H1 (cell line): Measurements from ENCODE around the gene FAM13C. TPM values are rescaled to one million over a fixed set of nuclear protein-coding genes. Genes with fewer than 3 reads are reported as not detected.

Source experiments
- CTCF ChIA-PET: fragments of 300-600 bp; sonication (Branson Sonifier 250); formaldehyde crosslinking; loops from one replicate; lab custom pipeline; 2021; ENCODE audit not compliant: partially characterized antibody; lab: Charles Lee
- POLR2A ChIA-PET: fragments of 300-600 bp; sonication (Branson Sonifier 250); formaldehyde crosslinking; loops from one replicate; lab custom pipeline; 2021; ENCODE audit warnings: inconsistent platforms; ENCODE audit not compliant: partially characterized antibody; lab: Charles Lee
- DNase-seq, 2 experiments: peaks; one replicate each; pipeline versions ENCODE4 v3.0.0 to v3.0.0-alpha.2; 2010 to 2022; ENCODE audit warnings: low spot score in 2 of 2, low read depth in 1 of 2, mixed read lengths in 1 of 2
- FAIRE-seq: peaks from 2 replicates; lab custom pipeline; 2011; peaks lifted over from hg19 to GRCh38; lab: Jason Lieb, UNC
- H2AFZ ChIP-seq: 2 replicates; pipeline ENCODE4 v1.8.1; 2012; ENCODE audit warnings: low read length, inconsistent platforms
- H2AK5ac ChIP-seq: 2 replicates; pipeline ENCODE4 v1.6.1; 2013; ENCODE audit warnings: low read depth, low read length
- H2BK120ac ChIP-seq: replicated peaks from 2 replicates; pipeline ENCODE3; 2013; ENCODE audit warnings: low read depth, low read length, inconsistent platforms
- H2BK12ac ChIP-seq: 2 replicates; pipeline ENCODE4 v1.6.1; 2013; ENCODE audit warnings: low read depth, low read length
- H2BK15ac ChIP-seq: 2 replicates; pipeline ENCODE4 v1.6.1; 2013; ENCODE audit warnings: low read length
- H2BK20ac ChIP-seq: 2 replicates; pipeline ENCODE4 v1.6.1; 2013; ENCODE audit warnings: low read length
- H2BK5ac ChIP-seq: 2 replicates; pipeline ENCODE4 v1.6.1; 2013; ENCODE audit warnings: low read depth, low read length
- H3K14ac ChIP-seq: 2 replicates; pipeline ENCODE4 v1.6.1; 2013; ENCODE audit warnings: inconsistent platforms; ENCODE audit not compliant: insufficient read length
- H3K18ac ChIP-seq: 2 replicates; pipeline ENCODE4 v1.6.1; 2013; ENCODE audit warnings: low read length; ENCODE audit errors: extremely low read depth
- H3K23ac ChIP-seq: 2 replicates; pipeline ENCODE4 v1.6.1; 2013; ENCODE audit warnings: inconsistent platforms; ENCODE audit not compliant: insufficient read length
- H3K23me2 ChIP-seq: 2 replicates; pipeline ENCODE4 v1.6.1; 2013; ENCODE audit warnings: low read depth, low read length
- H3K27ac ChIP-seq: 2 replicates; pipeline ENCODE4 v1.6.1; 2011; ENCODE audit warnings: low read depth, low read length, inconsistent platforms
- H3K27me3 ChIP-seq, 4 experiments: replicated peaks in 1 of 4; 1 replicate in 1 of 4; 2 replicates in 3 of 4; pipeline versions ENCODE4 v1.6.1 to v1.8.1; 2011 to 2013; ENCODE audit warnings: low read length in 3 of 4, mild to moderate bottlenecking in 3 of 4, inconsistent platforms in 2 of 4, mixed read lengths in 2 of 4, moderate library complexity in 1 of 4; ENCODE audit not compliant: control insufficient read depth in 3 of 4, insufficient read depth in 3 of 4; ENCODE audit errors: extremely low read depth in 1 of 4
- H3K36me3 ChIP-seq, 4 experiments: 2 replicates each; pipeline versions ENCODE4 v1.6.1 to v1.8.1; 2011 to 2013; ENCODE audit warnings: mild to moderate bottlenecking in 4 of 4, low read length in 3 of 4, moderate library complexity in 2 of 4, control low read depth in 1 of 4, inconsistent platforms in 1 of 4; ENCODE audit not compliant: insufficient read depth in 4 of 4, control insufficient read depth in 2 of 4
- H3K4ac ChIP-seq: replicated peaks from 2 replicates; pipeline ENCODE3; 2013; ENCODE audit warnings: low read length, low read depth, mixed read lengths, inconsistent platforms; ENCODE audit not compliant: insufficient read length
- H3K4me1 ChIP-seq, 4 experiments: replicated peaks in 1 of 4; 1 replicate in 1 of 4; 2 replicates in 3 of 4; pipeline versions ENCODE4 v1.6.1 to v1.8.1; 2011 to 2013; ENCODE audit warnings: low read length in 3 of 4, inconsistent platforms in 2 of 4, mixed read lengths in 1 of 4; ENCODE audit not compliant: insufficient read depth in 4 of 4, control insufficient read depth in 3 of 4
- H3K4me2 ChIP-seq, 2 experiments: 2 replicates each; pipeline versions ENCODE4 v1.6.1 to v1.8.1; 2011 to 2013; ENCODE audit warnings: low read depth in 2 of 2, low read length in 2 of 2, control low read depth in 1 of 2, inconsistent platforms in 1 of 2, mild to moderate bottlenecking in 1 of 2; ENCODE audit not compliant: insufficient read depth in 1 of 2
- H3K4me3 ChIP-seq, 4 experiments: fragments of 200-600, 300-600 bp in 1 of 4; sonication (generic), shearing (Covaris generic), sonication (Bioruptor Twin) in 1 of 4; 2 replicates each; pipeline versions ENCODE4 v1.5.1 to v1.8.1; 2011 to 2016; ENCODE audit warnings: low read length in 4 of 4, low read depth in 3 of 4, control low read depth in 2 of 4, inconsistent platforms in 2 of 4, mild to moderate bottlenecking in 2 of 4, mixed read lengths in 1 of 4, moderate library complexity in 1 of 4; ENCODE audit not compliant: insufficient read depth in 2 of 4; ENCODE audit errors: extremely low read depth in 1 of 4
- H3K56ac ChIP-seq: replicated peaks from 2 replicates; pipeline ENCODE3; 2013; ENCODE audit warnings: low read depth, mild to moderate bottlenecking, mixed read lengths, low read length, inconsistent platforms; ENCODE audit not compliant: insufficient read length
- H3K79me1 ChIP-seq: 2 replicates; pipeline ENCODE4 v1.6.1; 2013; ENCODE audit warnings: low read depth, low read length, control low read depth
- H3K79me2 ChIP-seq, 2 experiments: 2 replicates each; pipeline versions ENCODE4 v1.6.1 to v1.8.1; 2012 to 2013; ENCODE audit warnings: low read length in 2 of 2, mild to moderate bottlenecking in 2 of 2, inconsistent platforms in 1 of 2; ENCODE audit not compliant: insufficient read depth in 2 of 2, control insufficient read depth in 1 of 2
- H3K9ac ChIP-seq, 4 experiments: replicated peaks in 1 of 4; 1 replicate in 1 of 4; 2 replicates in 3 of 4; pipeline versions ENCODE4 v1.6.1 to v1.8.1; 2011 to 2013; ENCODE audit warnings: low read depth in 3 of 4, low read length in 3 of 4, control low read depth in 2 of 4, mild to moderate bottlenecking in 2 of 4, moderate library complexity in 2 of 4, inconsistent platforms in 1 of 4; ENCODE audit errors: extremely low read depth in 1 of 4
- H3K9me3 ChIP-seq, 2 experiments: 2 replicates each; pipeline versions ENCODE4 v1.6.1 to v1.8.1; 2012 to 2013; ENCODE audit warnings: mild to moderate bottlenecking in 2 of 2, moderate library complexity in 2 of 2, control low read depth in 1 of 2, inconsistent platforms in 1 of 2, low read depth in 1 of 2, low read length in 1 of 2, mixed read lengths in 1 of 2; ENCODE audit not compliant: insufficient read depth in 2 of 2
- H4K20me1 ChIP-seq, 2 experiments: replicated peaks in 1 of 2; 2 replicates each; pipeline versions ENCODE3 to v1.8.1; 2011 to 2013; ENCODE audit warnings: inconsistent platforms in 2 of 2, low read length in 2 of 2, mild to moderate bottlenecking in 1 of 2; ENCODE audit not compliant: insufficient read depth in 2 of 2, control insufficient read depth in 1 of 2
- H4K5ac ChIP-seq: 2 replicates; pipeline ENCODE4 v1.6.1; 2013; ENCODE audit warnings: low read length, low read depth, mixed read lengths, inconsistent platforms; ENCODE audit not compliant: insufficient read length
- H4K8ac ChIP-seq: 2 replicates; pipeline ENCODE4 v1.8.0; 2013; ENCODE audit warnings: mild to moderate bottlenecking, moderate library complexity, low read length, inconsistent platforms; ENCODE audit not compliant: insufficient read depth; ENCODE audit errors: extremely low read depth
- H4K91ac ChIP-seq: replicated peaks from 2 replicates; pipeline ENCODE3; 2013; ENCODE audit warnings: low read length, mixed read lengths, inconsistent platforms; ENCODE audit not compliant: insufficient read length
- SIX5 ChIP-seq: IDR thresholded peaks from 2 replicates; pipeline ENCODE4 v1.6.1; 2011; ENCODE audit warnings: mild to moderate bottlenecking, low read depth, low read length
- WGBS, 2 experiments: shearing (Covaris generic) in 1 of 2; methylation state at CpG; one replicate each; pipeline versions ENCODE4 v1.1.6 to v1.1.7; 2013 to 2015; ENCODE audit warnings: low lambda C conversion rate in 2 of 2, mixed read lengths in 2 of 2, inconsistent platforms in 1 of 2, low coverage in 1 of 2, missing lambda C conversion rate in 1 of 2; ENCODE audit not compliant: insufficient replicate concordance in 2 of 2, insufficient coverage in 1 of 2, insufficient read length in 1 of 2; ENCODE audit errors: extremely low coverage in 1 of 2, missing lambda C conversion rate in 1 of 2; 5-methylcytosine and 5-hydroxymethylcytosine counted together
- polyA plus RNA-seq, 7 experiments: library from polyadenylated mRNA; depleted of rRNA in 3 of 7; stranded (reverse) in 5 of 7; unstranded in 2 of 7; fragments of >200 nt in 5 of 7; fragments of 200-250 nt in 2 of 7; gene quantifications; 1 replicate in 5 of 7; 2 replicates in 1 of 7; 4 replicates in 1 of 7; pipeline versions ENCODE4 v1.2.1 to v1.2.3, GENCODE V29; 2011 to 2013; ENCODE audit warnings: missing spikeins in 2 of 7, mixed read lengths in 2 of 7
- total RNA-seq: library from RNA; stranded (reverse); fragmentation: NEBNext Ultra II Directional; extraction: Animal tissue kit (Norgen Biotek cat#: 25700); gene quantifications from 2 replicates; pipeline ENCODE4 v1.2.1, GENCODE V29; 2021

The FAM13C gene
- total and polyA plus RNA-seq, 2 of the 8 experiments (the other 6 are each of a cell fraction or from before 2014, with no cell fraction given), result 0.56 to 0.62 TPM

DNA sequence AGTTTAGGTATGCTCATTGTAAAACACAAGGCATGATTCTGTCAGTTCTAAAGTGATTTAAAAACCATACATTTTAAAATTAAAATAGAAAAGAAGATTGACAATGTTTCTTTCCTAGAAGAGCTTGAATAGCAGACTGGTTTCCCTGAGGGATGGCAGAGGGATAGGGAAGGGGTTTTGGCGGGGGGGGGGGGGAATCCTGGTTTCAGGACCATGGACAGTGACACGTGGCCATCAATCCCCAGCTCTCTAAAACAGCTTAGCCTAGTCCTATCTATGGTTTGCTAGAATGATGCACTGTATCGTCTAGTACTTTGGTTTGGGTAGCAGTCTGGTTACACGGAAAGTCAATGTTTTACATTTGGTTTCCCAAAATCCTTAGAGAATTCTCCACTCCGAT lies 97.2 kb downstream of the FAM13C start:
- Histone ChIP-seq H3K14ac (no peak overlapping the region), H3K56ac (no peak overlapping the region), H4K8ac (no peak overlapping the region), H3K23me2 (no peaks in the 10 kb centered on the region), H3K4me3 (no peak overlapping the region), H3K27me3 (no peaks in the 10 kb centered on the region), H2BK120ac (no peak overlapping the region), H3K9me3 (no peaks in the 10 kb centered on the region), H4K5ac (no peak overlapping the region), H3K79me1 (no peaks in the 10 kb centered on the region), H3K23ac (no peak overlapping the region), H3K27ac (no peak overlapping the region), H3K79me2 (no peaks in the 10 kb centered on the region), H3K9ac (no peak overlapping the region), H2BK20ac (no peak overlapping the region), H2BK5ac (no peak overlapping the region), H2AK5ac (no peak overlapping the region), H3K4me2 (no peak overlapping the region), H4K91ac (no peak overlapping the region), H3K36me3 (no peaks in the 10 kb centered on the region), H3K18ac (no peak overlapping the region), H3K4ac (no peak overlapping the region), H4K20me1 (no peaks in the 10 kb centered on the region), H2BK12ac (no peak overlapping the region), H2AFZ (no peak overlapping the region), H3K4me1 (no peaks in the 10 kb centered on the region), H2BK15ac (no peak overlapping the region)
- DNase-seq (no peak), FAIRE-seq (no peak)
- WGBS, 2 experiments, result 72% methylated on average over 3 of the region's 5 CpGs; no CpG with 5 or more reads in 1 of the 2 experiments
- no peak for TF ChIP-seq SIX5
- POLR2A ChIA-PET, result no interaction called here
- CTCF ChIA-PET, result interaction anchor here (0.9 kb wide), 1 partner anchor 368 kb away, joined by 3 read pairs; no protein-coding TSS in a partner anchor
